H1 (cell line): ENCODE data around the gene DISC1. TPM values are rescaled to one million over a fixed set of nuclear protein-coding genes. Genes with fewer than 3 reads are reported as not detected.

Experiments used
- CTCF ChIA-PET: fragments of 300-600 bp; sonication (Branson Sonifier 250); formaldehyde crosslinking; loops from one replicate; lab custom pipeline; 2021; ENCODE audit not compliant: partially characterized antibody; lab: Charles Lee
- POLR2A ChIA-PET: fragments of 300-600 bp; sonication (Branson Sonifier 250); formaldehyde crosslinking; loops from one replicate; lab custom pipeline; 2021; ENCODE audit warnings: inconsistent platforms; ENCODE audit not compliant: partially characterized antibody; lab: Charles Lee
- DNase-seq, 2 experiments: peaks; one replicate each; pipeline versions ENCODE4 v3.0.0 to v3.0.0-alpha.2; 2010 to 2022; ENCODE audit warnings: low spot score in 2 of 2, low read depth in 1 of 2, mixed read lengths in 1 of 2
- FAIRE-seq: peaks from 2 replicates; lab custom pipeline; 2011; peaks lifted over from hg19 to GRCh38; lab: Jason Lieb, UNC
- H2AFZ ChIP-seq: 2 replicates; pipeline ENCODE4 v1.8.1; 2012; ENCODE audit warnings: low read length, inconsistent platforms
- H2AK5ac ChIP-seq: 2 replicates; pipeline ENCODE4 v1.6.1; 2013; ENCODE audit warnings: low read depth, low read length
- H2BK120ac ChIP-seq: replicated peaks from 2 replicates; pipeline ENCODE3; 2013; ENCODE audit warnings: low read depth, low read length, inconsistent platforms
- H2BK12ac ChIP-seq: 2 replicates; pipeline ENCODE4 v1.6.1; 2013; ENCODE audit warnings: low read depth, low read length
- H2BK15ac ChIP-seq: 2 replicates; pipeline ENCODE4 v1.6.1; 2013; ENCODE audit warnings: low read length
- H2BK20ac ChIP-seq: 2 replicates; pipeline ENCODE4 v1.6.1; 2013; ENCODE audit warnings: low read length
- H2BK5ac ChIP-seq: 2 replicates; pipeline ENCODE4 v1.6.1; 2013; ENCODE audit warnings: low read depth, low read length
- H3K14ac ChIP-seq: 2 replicates; pipeline ENCODE4 v1.6.1; 2013; ENCODE audit warnings: inconsistent platforms; ENCODE audit not compliant: insufficient read length
- H3K18ac ChIP-seq: 2 replicates; pipeline ENCODE4 v1.6.1; 2013; ENCODE audit warnings: low read length; ENCODE audit errors: extremely low read depth
- H3K23ac ChIP-seq: 2 replicates; pipeline ENCODE4 v1.6.1; 2013; ENCODE audit warnings: inconsistent platforms; ENCODE audit not compliant: insufficient read length
- H3K23me2 ChIP-seq: 2 replicates; pipeline ENCODE4 v1.6.1; 2013; ENCODE audit warnings: low read depth, low read length
- H3K27ac ChIP-seq: 2 replicates; pipeline ENCODE4 v1.6.1; 2011; ENCODE audit warnings: low read depth, low read length, inconsistent platforms
- H3K27me3 ChIP-seq, 4 experiments: replicated peaks in 1 of 4; 1 replicate in 1 of 4; 2 replicates in 3 of 4; pipeline versions ENCODE4 v1.6.1 to v1.8.1; 2011 to 2013; ENCODE audit warnings: low read length in 3 of 4, mild to moderate bottlenecking in 3 of 4, inconsistent platforms in 2 of 4, mixed read lengths in 2 of 4, moderate library complexity in 1 of 4; ENCODE audit not compliant: control insufficient read depth in 3 of 4, insufficient read depth in 3 of 4; ENCODE audit errors: extremely low read depth in 1 of 4
- H3K36me3 ChIP-seq, 4 experiments: 2 replicates each; pipeline versions ENCODE4 v1.6.1 to v1.8.1; 2011 to 2013; ENCODE audit warnings: mild to moderate bottlenecking in 4 of 4, low read length in 3 of 4, moderate library complexity in 2 of 4, control low read depth in 1 of 4, inconsistent platforms in 1 of 4; ENCODE audit not compliant: insufficient read depth in 4 of 4, control insufficient read depth in 2 of 4
- H3K4ac ChIP-seq: replicated peaks from 2 replicates; pipeline ENCODE3; 2013; ENCODE audit warnings: low read length, low read depth, mixed read lengths, inconsistent platforms; ENCODE audit not compliant: insufficient read length
- H3K4me1 ChIP-seq, 4 experiments: replicated peaks in 1 of 4; 1 replicate in 1 of 4; 2 replicates in 3 of 4; pipeline versions ENCODE4 v1.6.1 to v1.8.1; 2011 to 2013; ENCODE audit warnings: low read length in 3 of 4, inconsistent platforms in 2 of 4, mixed read lengths in 1 of 4; ENCODE audit not compliant: insufficient read depth in 4 of 4, control insufficient read depth in 3 of 4
- H3K4me2 ChIP-seq, 2 experiments: 2 replicates each; pipeline versions ENCODE4 v1.6.1 to v1.8.1; 2011 to 2013; ENCODE audit warnings: low read depth in 2 of 2, low read length in 2 of 2, control low read depth in 1 of 2, inconsistent platforms in 1 of 2, mild to moderate bottlenecking in 1 of 2; ENCODE audit not compliant: insufficient read depth in 1 of 2
- H3K4me3 ChIP-seq, 4 experiments: fragments of 200-600, 300-600 bp in 1 of 4; sonication (generic), shearing (Covaris generic), sonication (Bioruptor Twin) in 1 of 4; 2 replicates each; pipeline versions ENCODE4 v1.5.1 to v1.8.1; 2011 to 2016; ENCODE audit warnings: low read length in 4 of 4, low read depth in 3 of 4, control low read depth in 2 of 4, inconsistent platforms in 2 of 4, mild to moderate bottlenecking in 2 of 4, mixed read lengths in 1 of 4, moderate library complexity in 1 of 4; ENCODE audit not compliant: insufficient read depth in 2 of 4; ENCODE audit errors: extremely low read depth in 1 of 4
- H3K56ac ChIP-seq: replicated peaks from 2 replicates; pipeline ENCODE3; 2013; ENCODE audit warnings: low read depth, mild to moderate bottlenecking, mixed read lengths, low read length, inconsistent platforms; ENCODE audit not compliant: insufficient read length
- H3K79me1 ChIP-seq: 2 replicates; pipeline ENCODE4 v1.6.1; 2013; ENCODE audit warnings: low read depth, low read length, control low read depth
- H3K79me2 ChIP-seq, 2 experiments: 2 replicates each; pipeline versions ENCODE4 v1.6.1 to v1.8.1; 2012 to 2013; ENCODE audit warnings: low read length in 2 of 2, mild to moderate bottlenecking in 2 of 2, inconsistent platforms in 1 of 2; ENCODE audit not compliant: insufficient read depth in 2 of 2, control insufficient read depth in 1 of 2
- H3K9ac ChIP-seq, 4 experiments: replicated peaks in 1 of 4; 1 replicate in 1 of 4; 2 replicates in 3 of 4; pipeline versions ENCODE4 v1.6.1 to v1.8.1; 2011 to 2013; ENCODE audit warnings: low read depth in 3 of 4, low read length in 3 of 4, control low read depth in 2 of 4, mild to moderate bottlenecking in 2 of 4, moderate library complexity in 2 of 4, inconsistent platforms in 1 of 4; ENCODE audit errors: extremely low read depth in 1 of 4
- H3K9me3 ChIP-seq, 2 experiments: 2 replicates each; pipeline versions ENCODE4 v1.6.1 to v1.8.1; 2012 to 2013; ENCODE audit warnings: mild to moderate bottlenecking in 2 of 2, moderate library complexity in 2 of 2, control low read depth in 1 of 2, inconsistent platforms in 1 of 2, low read depth in 1 of 2, low read length in 1 of 2, mixed read lengths in 1 of 2; ENCODE audit not compliant: insufficient read depth in 2 of 2
- H4K20me1 ChIP-seq, 2 experiments: replicated peaks in 1 of 2; 2 replicates each; pipeline versions ENCODE3 to v1.8.1; 2011 to 2013; ENCODE audit warnings: inconsistent platforms in 2 of 2, low read length in 2 of 2, mild to moderate bottlenecking in 1 of 2; ENCODE audit not compliant: insufficient read depth in 2 of 2, control insufficient read depth in 1 of 2
- H4K5ac ChIP-seq: 2 replicates; pipeline ENCODE4 v1.6.1; 2013; ENCODE audit warnings: low read length, low read depth, mixed read lengths, inconsistent platforms; ENCODE audit not compliant: insufficient read length
- H4K8ac ChIP-seq: 2 replicates; pipeline ENCODE4 v1.8.0; 2013; ENCODE audit warnings: mild to moderate bottlenecking, moderate library complexity, low read length, inconsistent platforms; ENCODE audit not compliant: insufficient read depth; ENCODE audit errors: extremely low read depth
- H4K91ac ChIP-seq: replicated peaks from 2 replicates; pipeline ENCODE3; 2013; ENCODE audit warnings: low read length, mixed read lengths, inconsistent platforms; ENCODE audit not compliant: insufficient read length
- RBBP5 ChIP-seq: IDR thresholded peaks from 2 replicates; pipeline ENCODE4 v1.7.1; 2012; ENCODE audit warnings: low read depth, mild to moderate bottlenecking, inconsistent platforms, low read length, moderate library complexity, borderline replicate concordance
- TAF1 ChIP-seq: IDR thresholded peaks from 2 replicates; pipeline ENCODE4 v1.6.1; 2011; ENCODE audit warnings: mild to moderate bottlenecking, low read depth, low read length
- YY1 ChIP-seq: IDR thresholded peaks from 2 replicates; pipeline ENCODE4 v1.6.1; 2011; ENCODE audit warnings: low read depth, mild to moderate bottlenecking, low read length
- WGBS, 2 experiments: shearing (Covaris generic) in 1 of 2; methylation state at CpG; one replicate each; pipeline versions ENCODE4 v1.1.6 to v1.1.7; 2013 to 2015; ENCODE audit warnings: low lambda C conversion rate in 2 of 2, mixed read lengths in 2 of 2, inconsistent platforms in 1 of 2, low coverage in 1 of 2, missing lambda C conversion rate in 1 of 2; ENCODE audit not compliant: insufficient replicate concordance in 2 of 2, insufficient coverage in 1 of 2, insufficient read length in 1 of 2; ENCODE audit errors: extremely low coverage in 1 of 2, missing lambda C conversion rate in 1 of 2; 5-methylcytosine and 5-hydroxymethylcytosine counted together
- polyA plus RNA-seq, 7 experiments: library from polyadenylated mRNA; depleted of rRNA in 3 of 7; stranded (reverse) in 5 of 7; unstranded in 2 of 7; fragments of >200 nt in 5 of 7; fragments of 200-250 nt in 2 of 7; gene quantifications; 1 replicate in 5 of 7; 2 replicates in 1 of 7; 4 replicates in 1 of 7; pipeline versions ENCODE4 v1.2.1 to v1.2.3, GENCODE V29; 2011 to 2013; ENCODE audit warnings: missing spikeins in 2 of 7, mixed read lengths in 2 of 7
- total RNA-seq: library from RNA; stranded (reverse); fragmentation: NEBNext Ultra II Directional; extraction: Animal tissue kit (Norgen Biotek cat#: 25700); gene quantifications from 2 replicates; pipeline ENCODE4 v1.2.1, GENCODE V29; 2021

Gene DISC1
- total and polyA plus RNA-seq, 2 of the 8 experiments (the other 6 are each of a cell fraction or from before 2014, with no cell fraction given) = 1.1 to 3.5 TPM

DNA sequence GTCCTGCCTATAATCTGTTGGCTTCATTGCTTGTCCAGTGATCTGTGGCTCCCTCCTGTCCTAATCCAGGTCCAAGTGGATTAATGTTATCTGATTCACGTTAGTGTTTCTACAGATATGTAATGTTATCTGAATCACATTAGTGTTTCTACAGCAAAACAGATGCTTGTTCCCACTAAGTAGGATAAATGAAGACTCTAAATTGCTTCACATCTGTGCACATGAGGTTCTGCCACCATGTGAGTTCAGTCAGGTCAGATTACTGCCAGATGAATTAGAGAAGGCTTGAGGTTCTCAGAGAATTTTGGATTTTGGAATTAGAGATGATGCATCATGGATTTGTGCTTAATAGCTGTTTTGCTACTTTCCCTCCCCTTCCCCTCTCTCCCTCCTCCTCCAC is 13.2 kb downstream of the DISC1 start:
- Histone ChIP-seq H3K9me3 (peaks cover 0 to 3% of the 10 kb centered on the region in 2 experiments; a peak in 1 of 4 replicates), H3K27ac (no peak overlapping the region), H3K79me2 (no peaks in the 10 kb centered on the region), H4K91ac (no peak overlapping the region), H4K8ac (no peak overlapping the region), H3K9ac (no peak overlapping the region), H2BK120ac (no peak overlapping the region), H3K27me3 (no peaks in the 10 kb centered on the region), H4K20me1 (peaks cover 0 to 3% of the 10 kb centered on the region in 2 experiments), H2BK5ac (no peak overlapping the region), H2AFZ (no peak overlapping the region), H3K4me2 (no peak overlapping the region), H4K5ac (no peak overlapping the region), H2BK15ac (no peak overlapping the region), H3K4ac (no peak overlapping the region), H3K56ac (no peak overlapping the region), H3K23ac (no peak overlapping the region), H3K18ac (no peak overlapping the region), H2AK5ac (no peak overlapping the region), H3K4me1 (no peaks in the 10 kb centered on the region), H3K23me2 (no peaks in the 10 kb centered on the region), H3K14ac (no peak overlapping the region), H2BK12ac (no peak overlapping the region), H3K4me3 (no peak overlapping the region), H3K36me3 (no peaks in the 10 kb centered on the region), H3K79me1 (no peaks in the 10 kb centered on the region), H2BK20ac (no peak overlapping the region)
- DNase-seq = no peak
- ChIA-PET CTCF (no interaction called here), POLR2A (no interaction called here)
- 96% methylated on average over 1 of the region's 1 CpG; no CpG with 5 or more reads in 1 of the 2 experiments for WGBS, 2 experiments
- FAIRE-seq = no peak
- TF ChIP-seq YY1 (no peak), RBBP5 (no peak), TAF1 (no peak)
